HL-60/S4 treated with phorbol 12-myristate 13-acetate at 8.2 ng/mL for 4 days and 3 days (cell line): ENCODE data around the gene B3GAT1.
"Not testable (repeated sequence)": the region's sequence is repeated elsewhere in the genome, so short reads cannot be mapped to it uniquely, and the experiment has no call there.

Experiments
- in situ Hi-C: fragments of 300-500 bp; cut with MboI; formaldehyde crosslinking; loops from 2 replicates; pipeline ENCODE4 v1.15.0; 2022; ENCODE audit warnings: low sequenced_read_pairs

Gene B3GAT1

GRCh38 chr11:134412203-134413042, at the start of gene B3GAT1:
Gene B3GAT1 (minus strand): TSS chr11:134412242. CDS start chr11:134387659, 24,583 bp downstream.
- in situ Hi-C loops: no loop called here

GRCh38 chr11:134461621-134462020, 49.6 kb upstream of the B3GAT1 start:
- in situ Hi-C loops: loop anchor here (25.0 kb wide), 1 partner anchor 101 kb away; no protein-coding TSS in a partner anchor

- in situ Hi-C loops: loop anchor here (25.0 kb wide), 1 partner anchor 101 kb away; no protein-coding TSS in a partner anchor
Observed at GRCh38 chr11:134460881-134461280, 48.8 kb upstream of the B3GAT1 start.

- in situ Hi-C loops: loop anchor here (25.0 kb wide), 1 partner anchor 102 kb away; no protein-coding TSS in a partner anchor
Observed at GRCh38 chr11:134460062-134460561, 48.1 kb upstream of the B3GAT1 start.

DNA sequence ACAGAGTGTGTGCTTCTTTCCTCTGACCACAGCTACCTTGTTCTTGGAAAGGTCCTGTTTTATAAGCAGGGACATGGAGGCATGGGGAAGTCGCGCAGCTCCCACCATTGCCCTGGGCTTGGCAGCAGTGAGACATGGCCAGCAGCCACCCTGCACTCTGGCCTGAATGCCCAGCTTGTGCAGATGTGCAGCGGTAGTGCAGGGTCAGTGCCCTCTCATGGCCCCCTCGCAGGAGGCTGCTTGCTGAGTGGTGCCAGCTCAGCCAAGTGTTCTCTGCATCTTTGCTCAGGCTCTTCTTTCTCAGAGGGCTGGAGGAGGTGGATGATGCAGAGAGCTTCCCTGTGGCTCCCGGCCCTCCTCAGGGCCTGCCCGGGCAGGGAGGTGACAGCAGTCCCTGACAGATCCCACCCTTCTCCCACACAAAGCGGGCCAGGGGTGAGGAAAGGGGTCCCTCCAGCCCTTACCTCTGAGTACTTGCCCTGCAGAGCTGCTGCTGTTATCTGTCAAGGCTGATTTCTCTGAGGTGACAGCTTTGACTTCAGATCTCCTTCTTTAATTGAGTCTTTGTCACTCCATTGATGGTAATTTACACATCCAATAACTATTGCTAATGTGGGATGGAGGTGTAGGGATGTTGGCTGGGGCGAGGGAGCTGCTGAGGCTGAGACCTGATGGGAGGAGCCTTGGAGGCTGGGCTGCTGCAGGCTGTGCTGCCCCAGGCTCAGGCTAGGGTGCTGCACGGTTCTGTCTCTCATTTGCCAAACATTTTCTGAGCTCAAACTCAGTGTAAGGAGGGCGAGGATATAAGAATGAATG, 47.4 kb upstream of the B3GAT1 start:
- in situ Hi-C loops: loop anchor here (25.0 kb wide), 1 partner anchor 103 kb away; no protein-coding TSS in a partner anchor

GRCh38 chr11:134457411-134458007, 45.5 kb upstream of the B3GAT1 start:
- in situ Hi-C loops: loop anchor here (25.0 kb wide), 1 partner anchor 105 kb away; no protein-coding TSS in a partner anchor

DNA sequence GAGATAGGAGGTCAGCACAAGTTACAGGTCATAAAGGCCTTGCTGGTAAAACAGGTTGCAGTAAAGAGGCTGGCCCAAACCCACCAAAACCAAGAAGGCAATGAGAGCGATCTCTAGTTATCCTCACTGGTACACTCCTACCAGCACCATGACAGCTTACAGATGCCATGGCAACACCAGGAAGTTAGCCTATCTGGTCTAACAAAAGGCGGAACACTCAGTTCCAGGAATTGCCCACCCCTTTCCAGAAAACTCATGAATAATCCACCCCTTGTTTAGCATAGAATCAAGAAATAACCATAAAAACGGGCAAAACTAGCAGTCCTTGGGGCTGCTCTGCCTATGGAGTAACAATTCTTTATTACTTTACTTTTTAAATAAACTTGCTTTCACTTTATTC, 43.5 kb upstream of the B3GAT1 start:
- in situ Hi-C loops: loop anchor here (25.0 kb wide), 1 partner anchor 107 kb away; no protein-coding TSS in a partner anchor

DNA sequence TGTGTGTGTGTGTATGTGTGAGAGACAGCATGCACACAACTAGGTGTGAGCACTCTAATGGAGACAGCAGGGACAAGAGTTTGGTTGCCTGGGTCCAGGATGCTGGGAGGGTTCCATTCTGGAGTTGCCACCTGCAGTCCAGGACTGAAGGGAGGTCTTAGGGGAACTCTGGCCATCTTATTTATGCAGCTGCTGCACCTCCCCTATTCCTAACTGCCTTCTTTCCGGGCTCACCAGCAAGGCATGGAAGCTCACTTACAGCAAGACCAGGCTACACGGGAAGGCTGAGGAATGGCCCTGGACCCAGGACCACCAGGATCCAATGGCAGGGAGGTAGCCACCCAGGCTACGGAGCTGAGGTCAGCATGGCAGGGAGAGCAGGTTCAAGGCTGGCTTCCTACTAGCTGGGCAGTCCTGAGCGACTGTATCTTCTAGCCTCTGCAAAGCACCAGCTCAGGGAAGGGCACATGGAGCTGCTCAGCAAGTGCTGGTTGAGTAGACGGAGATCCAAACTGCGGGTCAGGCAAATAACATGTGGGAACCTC, 42.2 kb upstream of the B3GAT1 start:
- in situ Hi-C loops: loop anchor here (25.0 kb wide), 1 partner anchor 108 kb away; no protein-coding TSS in a partner anchor

DNA sequence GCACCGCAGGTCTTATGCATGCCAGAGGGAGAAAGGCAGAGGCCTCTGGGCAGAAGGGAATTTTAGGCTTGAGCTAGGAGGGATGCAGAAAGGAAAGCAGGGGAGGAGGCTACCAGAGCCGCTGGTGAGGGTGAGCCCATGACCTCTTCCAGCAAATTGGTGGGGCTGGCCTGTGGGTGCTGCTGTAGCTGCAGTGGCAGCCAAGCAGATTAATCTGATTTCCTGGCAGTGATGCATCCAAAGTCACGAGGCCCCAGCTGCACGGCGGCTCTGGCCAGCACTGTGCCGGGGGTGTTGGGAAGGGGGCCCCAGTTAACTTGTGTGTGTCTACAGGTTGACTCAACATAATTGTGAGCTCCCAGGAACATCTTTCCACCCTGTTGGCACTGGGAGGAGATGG, 41.4 kb upstream of the B3GAT1 start:
- in situ Hi-C loops: loop anchor here (25.0 kb wide), 1 partner anchor 109 kb away; no protein-coding TSS in a partner anchor

- in situ Hi-C loops: loop anchor here (25.0 kb wide), 1 partner anchor 110 kb away; no protein-coding TSS in a partner anchor
Observed at GRCh38 chr11:134452838-134453155, 40.8 kb upstream of the B3GAT1 start.

- in situ Hi-C loops: loop anchor here (25.0 kb wide), 1 partner anchor 110 kb away; no protein-coding TSS in a partner anchor
Observed at GRCh38 chr11:134452026-134452837, 40.2 kb upstream of the B3GAT1 start.

GRCh38 chr11:134450186-134450585, 38.1 kb upstream of the B3GAT1 start:
- in situ Hi-C loops: loop anchor here (25.0 kb wide), 1 partner anchor 112 kb away; no protein-coding TSS in a partner anchor

GRCh38 chr11:134449713-134450112, 37.7 kb upstream of the B3GAT1 start:
- in situ Hi-C loops: loop anchor here (25.0 kb wide), 1 partner anchor 113 kb away; no protein-coding TSS in a partner anchor

DNA sequence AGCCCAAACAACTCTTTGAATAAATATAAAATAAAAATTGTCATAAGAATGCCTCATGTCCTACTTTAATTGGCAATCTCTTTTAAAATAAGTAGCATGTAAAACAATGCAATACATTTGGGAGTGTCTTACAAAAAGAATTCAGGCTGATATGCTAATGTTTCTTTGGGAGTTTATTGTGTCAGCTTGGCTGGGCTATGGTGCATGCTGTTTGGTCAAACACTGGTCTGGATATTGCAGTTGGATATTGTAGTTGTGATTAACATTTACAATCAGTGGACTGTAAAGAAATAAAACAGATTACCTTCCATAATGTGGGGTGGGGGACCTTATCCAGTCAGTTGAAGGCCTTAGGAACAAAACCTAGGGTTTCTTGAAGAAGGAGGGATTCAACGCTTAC, 37.0 kb upstream of the B3GAT1 start:
- in situ Hi-C loops: no loop called here

DNA sequence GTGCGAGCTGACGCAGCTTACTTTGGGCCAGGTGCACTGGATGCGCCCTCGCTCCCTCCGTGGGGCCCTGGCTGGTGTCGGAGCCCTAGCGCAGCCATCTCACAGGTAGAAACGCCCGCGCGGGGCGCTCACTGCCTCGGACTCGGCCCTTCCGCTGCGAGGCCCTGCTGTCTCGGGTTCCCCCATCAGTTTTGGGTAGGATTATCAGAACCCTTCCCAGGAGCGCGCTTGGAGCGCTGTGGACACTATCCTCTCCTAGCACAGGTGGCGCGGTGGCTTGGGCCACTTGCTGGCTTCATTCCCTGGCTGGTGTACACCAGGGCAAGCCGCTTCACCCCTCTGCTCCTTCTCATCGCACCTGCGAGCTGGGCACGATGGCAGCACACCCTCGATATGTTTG, 35.7 kb upstream of the B3GAT1 start:
- in situ Hi-C loops: no loop called here

- in situ Hi-C loops: no loop called here
Observed at GRCh38 chr11:134445601-134446325, 33.7 kb upstream of the B3GAT1 start.

GRCh38 chr11:134444160-134445108, 32.4 kb upstream of the B3GAT1 start:
- in situ Hi-C loops: not testable (repeated sequence)

DNA sequence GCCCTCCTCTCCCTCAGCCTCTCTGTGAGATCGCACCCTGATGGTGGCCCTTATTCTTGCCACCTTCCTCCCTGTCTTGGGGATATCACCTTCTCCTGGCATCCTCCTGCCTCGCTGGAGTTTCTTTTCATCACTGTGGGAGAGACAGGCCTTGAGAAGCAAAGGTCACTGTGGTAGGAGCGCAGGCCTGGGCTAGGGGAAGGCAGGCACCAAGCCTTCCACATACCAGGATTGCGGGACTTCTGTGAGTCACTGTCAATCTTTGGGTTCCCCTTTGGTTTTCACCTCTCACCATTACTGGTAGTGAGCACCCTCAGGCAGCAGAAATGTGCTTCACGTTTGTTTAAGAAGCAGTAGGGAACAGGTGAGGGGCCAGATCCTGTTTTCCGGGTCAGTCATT, 31.2 kb upstream of the B3GAT1 start:
- in situ Hi-C loops: no loop called here
